C4-2B (cell line): ENCODE results near the gene BTAF1.

Experiments used
- CTCF ChIP-seq: fragments of 450-650 bp; conservative IDR thresholded peaks from 2 replicates; pipeline ENCODE4 v1.5.1; 2017; ENCODE audit warnings: mild to moderate bottlenecking
- ZFX ChIP-seq: fragments of 450-650 bp; IDR thresholded peaks from 2 replicates; pipeline ENCODE4 v1.6.1; 2017

GRCh38 chr10:91925022-91925320 is 1.4 kb downstream of the BTAF1 start:
- TF ChIP-seq CTCF (no peak), ZFX (no peak)
